ENCODE results near the gene EPS8L3. TPM values are rescaled to one million over a fixed set of nuclear protein-coding genes. Genes with fewer than 3 reads are reported as not detected.

EPS8L3 gene
- total RNA-seq, 6 donors from 2014 or later = 0.20 TPM; not detected in 5

- TF ChIP-seq POLR2AphosphoS5 (IDR thresholded peaks at IDR 0.05) (no peak), POLR2A (IDR thresholded peaks at IDR 0.05) (no peak), EP300 (IDR thresholded peaks at IDR 0.05) (no peak), CTCF (IDR thresholded peaks at IDR 0.05) (no peak)
- DNase-seq = no peak
- ATAC-seq (ENCODE audit: low FRiP score in 2 of 2) = no peak
- Histone ChIP-seq H3K27ac (no peak overlapping the region), H3K9me3 (no peaks in the 10 kb centered on the region), H3K4me1 (no peaks in the 10 kb centered on the region), H3K36me3 (no peaks in the 10 kb centered on the region), H3K4me3 (no peak overlapping the region), H3K27me3 (no peaks in the 10 kb centered on the region)
- WGBS, 2 donors = 86 to 93% methylated on average over 1 of the region's 1 CpG
Observed at GRCh38 chr1:109726007-109726406, 37.7 kb downstream of the EPS8L3 start.

- Histone ChIP-seq H3K27me3 (no peaks in the 10 kb centered on the region), H3K36me3 (no peaks in the 10 kb centered on the region), H3K4me3 (no peak overlapping the region), H3K4me1 (no peaks in the 10 kb centered on the region), H3K27ac (no peak overlapping the region), H3K9me3 (no peaks in the 10 kb centered on the region)
- TF ChIP-seq POLR2AphosphoS5 (IDR thresholded peaks at IDR 0.05) (no peak), CTCF (IDR thresholded peaks at IDR 0.05) (no peak), POLR2A (IDR thresholded peaks at IDR 0.05) (no peak), EP300 (IDR thresholded peaks at IDR 0.05) (no peak)
- DNase-seq = no peak
- 71 to 85% methylated on average over 4 of the region's 4 CpGs for whole genome bisulfite sequencing, 2 donors
- ATAC-seq (ENCODE audit: low FRiP score in 2 of 2) = no peak
Observed at GRCh38 chr1:109725510-109725909, 38.2 kb downstream of the EPS8L3 start.

GRCh38 chr1:109724933-109725332 lies 38.8 kb downstream of the EPS8L3 start:
- no peak for DNase-seq
- no peak overlapping the region for H3K27ac ChIP-seq
- WGBS, 2 donors = 92 to 94% methylated on average over 5 of the region's 5 CpGs

GRCh38 chr1:109722908-109723691 lies 40.6 kb downstream of the EPS8L3 start:
- DNase-seq (no peak), ATAC-seq (ENCODE audit: low FRiP score in 2 of 2) (no peak)
- Histone ChIP-seq H3K27me3 (no peaks in the 10 kb centered on the region), H3K4me3 (no peak overlapping the region), H3K4me1 (no peaks in the 10 kb centered on the region), H3K27ac (no peak overlapping the region), H3K9me3 (no peaks in the 10 kb centered on the region), H3K36me3 (no peaks in the 10 kb centered on the region)
- WGBS, 2 donors = 87 to 91% methylated on average over 7 of the region's 7 CpGs
- TF ChIP-seq POLR2A (IDR thresholded peaks at IDR 0.05) (no peak), CTCF (IDR thresholded peaks at IDR 0.05) (no peak), EP300 (IDR thresholded peaks at IDR 0.05) (no peak), POLR2AphosphoS5 (IDR thresholded peaks at IDR 0.05) (no peak)

More at GRCh38 chr1:109724933-109725332, 38.8 kb downstream of the EPS8L3 start:
- ATAC-seq (ENCODE audit: low FRiP score in 2 of 2) = no peak
- no peaks in the 10 kb centered on the region for H3K4me1 ChIP-seq
- H3K4me3 ChIP-seq = no peak overlapping the region
- no peaks in the 10 kb centered on the region for H3K27me3 ChIP-seq
- H3K36me3 ChIP-seq = no peaks in the 10 kb centered on the region
- TF ChIP-seq CTCF (IDR thresholded peaks at IDR 0.05) (no peak), POLR2AphosphoS5 (IDR thresholded peaks at IDR 0.05) (no peak), EP300 (IDR thresholded peaks at IDR 0.05) (no peak), POLR2A (IDR thresholded peaks at IDR 0.05) (no peak)
- no peaks in the 10 kb centered on the region for H3K9me3 ChIP-seq

- no peaks in the 10 kb centered on the region for H3K27me3 ChIP-seq
- no peak overlapping the region for H3K27ac ChIP-seq
- no peaks in the 10 kb centered on the region for H3K4me1 ChIP-seq
- TF ChIP-seq POLR2A (IDR thresholded peaks at IDR 0.05) (no peak), POLR2AphosphoS5 (IDR thresholded peaks at IDR 0.05) (no peak), EP300 (IDR thresholded peaks at IDR 0.05) (no peak), CTCF (IDR thresholded peaks at IDR 0.05) (no peak)
- ATAC-seq (ENCODE audit: low FRiP score in 2 of 2) = no peak
- DNase-seq = no peak
- H3K36me3 ChIP-seq = no peaks in the 10 kb centered on the region
- H3K9me3 ChIP-seq = no peaks in the 10 kb centered on the region
- 85 to 96% methylated on average over 1 of the region's 1 CpG for WGBS, 2 donors
- H3K4me3 ChIP-seq = no peak overlapping the region
Observed at GRCh38 chr1:109721971-109722370, 41.8 kb downstream of the EPS8L3 start.

Data from upper lobe of left lung (tissue), 6 donors.